ENCODE results near the gene TPRKB. TPM values are rescaled to one million over a fixed set of nuclear protein-coding genes. Genes with fewer than 3 reads are reported as not detected.

TPRKB gene
- total RNA-seq, 4 donors from 2014 or later = 17.2 to 32.2 (median 25.4) TPM

DNA sequence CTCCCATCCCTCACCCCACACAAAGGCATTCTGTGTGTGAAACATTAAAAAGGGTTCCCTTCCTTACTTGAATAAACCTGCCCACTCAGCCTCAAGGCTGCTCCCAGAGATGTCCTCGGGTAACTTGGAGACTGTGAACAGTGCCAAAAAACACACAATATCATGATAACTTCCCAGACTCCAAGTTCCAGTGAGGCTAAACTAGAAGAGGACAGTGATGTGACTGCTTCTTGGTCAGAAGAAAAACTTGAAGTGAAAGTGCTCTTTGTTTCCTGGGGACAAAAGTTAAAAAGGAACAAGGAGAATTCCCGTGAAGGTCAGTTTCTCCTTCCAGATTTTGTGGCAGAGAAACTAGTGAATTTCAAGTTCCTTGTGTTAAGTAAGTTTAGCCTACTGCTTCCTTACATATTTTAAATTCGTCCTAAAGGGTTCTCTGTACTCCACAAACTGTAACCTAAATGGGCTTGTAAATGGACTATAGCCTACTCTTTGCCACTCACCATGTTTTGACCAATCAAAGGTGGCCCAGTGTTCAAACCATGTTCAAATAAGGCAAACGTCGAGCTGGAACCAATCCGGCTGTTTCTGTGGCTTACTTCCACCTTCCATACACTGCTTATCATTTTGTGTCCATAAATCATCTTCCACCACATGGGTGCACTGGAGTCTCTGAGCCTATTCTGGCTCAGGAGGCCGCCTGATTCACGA is 20.4 kb downstream of the TPRKB start:
- DNase-seq (ENCODE audit: low spot score in 2 of 2) = peak in 1 of 2 donors; percentile 40
- intact Hi-C loops (cut with DNase I; ENCODE audit: low total_unique reads) = no loop called here
- H3K4me3 ChIP-seq (ENCODE audit: low read depth, poor library complexity, severe bottlenecking) = no peak overlapping the region
- 26 to 43% methylated on average over 8 of the region's 8 CpGs for whole genome bisulfite sequencing, 2 donors
- TF ChIP-seq, protein P1, sequence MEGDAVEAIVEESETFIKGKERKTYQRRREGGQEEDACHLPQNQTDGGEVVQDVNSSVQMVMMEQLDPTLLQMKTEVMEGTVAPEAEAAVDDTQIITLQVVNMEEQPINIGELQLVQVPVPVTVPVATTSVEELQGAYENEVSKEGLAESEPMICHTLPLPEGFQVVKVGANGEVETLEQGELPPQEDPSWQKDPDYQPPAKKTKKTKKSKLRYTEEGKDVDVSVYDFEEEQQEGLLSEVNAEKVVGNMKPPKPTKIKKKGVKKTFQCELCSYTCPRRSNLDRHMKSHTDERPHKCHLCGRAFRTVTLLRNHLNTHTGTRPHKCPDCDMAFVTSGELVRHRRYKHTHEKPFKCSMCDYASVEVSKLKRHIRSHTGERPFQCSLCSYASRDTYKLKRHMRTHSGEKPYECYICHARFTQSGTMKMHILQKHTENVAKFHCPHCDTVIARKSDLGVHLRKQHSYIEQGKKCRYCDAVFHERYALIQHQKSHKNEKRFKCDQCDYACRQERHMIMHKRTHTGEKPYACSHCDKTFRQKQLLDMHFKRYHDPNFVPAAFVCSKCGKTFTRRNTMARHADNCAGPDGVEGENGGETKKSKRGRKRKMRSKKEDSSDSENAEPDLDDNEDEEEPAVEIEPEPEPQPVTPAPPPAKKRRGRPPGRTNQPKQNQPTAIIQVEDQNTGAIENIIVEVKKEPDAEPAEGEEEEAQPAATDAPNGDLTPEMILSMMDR (IDR thresholded peaks at IDR 0.05) = no peak
- TF ChIP-seq POLR2A (IDR thresholded peaks at IDR 0.05) = no peak

DNA sequence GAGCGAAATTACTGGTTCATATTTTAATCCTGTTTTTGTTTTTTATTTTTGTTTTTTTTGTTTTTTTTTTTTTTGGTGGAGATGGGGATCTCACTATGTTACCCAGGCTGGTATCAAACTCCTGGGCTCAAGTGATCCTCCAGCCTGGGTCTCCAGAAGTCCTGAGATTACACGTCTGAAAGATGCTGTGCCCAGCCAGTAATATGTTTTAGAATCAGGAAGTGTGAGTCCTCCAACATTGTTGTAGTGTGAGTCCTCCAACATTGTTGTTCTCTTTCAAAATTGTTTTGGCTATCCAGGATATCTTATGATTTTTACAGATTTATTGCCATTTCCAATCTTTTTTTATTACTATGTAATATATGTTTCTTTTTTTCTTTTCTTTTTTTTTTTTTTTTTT is 23.1 kb downstream of the TPRKB start:
- no peak overlapping the region for H3K4me3 ChIP-seq (ENCODE audit: low read depth, poor library complexity, severe bottlenecking)
- DNase-seq (ENCODE audit: low spot score in 2 of 2) = no peak
- intact Hi-C loops (cut with DNase I; ENCODE audit: low total_unique reads) = no loop called here
- 74% methylated on average over 2 of the region's 2 CpGs for WGBS, 2 donors
- TF ChIP-seq POLR2A (IDR thresholded peaks at IDR 0.05) = no peak
- TF ChIP-seq, protein P1 (IDR thresholded peaks at IDR 0.05) = no peak

DNA sequence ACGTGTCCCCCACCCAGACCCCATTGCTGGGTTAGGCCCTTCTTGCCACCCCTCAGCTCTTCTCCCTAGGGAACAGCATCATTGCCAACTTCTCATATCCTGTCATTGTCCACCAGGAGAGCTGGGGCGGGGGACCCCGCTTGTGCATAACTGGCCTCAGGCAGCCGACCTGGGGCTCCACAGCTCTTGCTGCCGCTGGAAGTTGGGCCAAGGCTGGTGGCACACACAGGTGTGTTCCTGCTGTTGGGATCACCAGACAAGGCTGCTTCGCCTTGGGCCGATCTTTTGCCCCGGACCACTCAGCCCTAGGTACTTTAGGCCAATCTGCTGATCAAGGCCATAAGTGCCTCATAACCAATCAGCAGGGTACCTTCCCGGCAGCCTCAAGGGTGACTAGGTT is 28.6 kb downstream of the TPRKB start:
- TF ChIP-seq, protein P1 (IDR thresholded peaks at IDR 0.05) = no peak
- no peak for TF ChIP-seq POLR2A (IDR thresholded peaks at IDR 0.05)
- WGBS, 2 donors = 93 to 94% methylated on average over 9 of the region's 9 CpGs
- no peak for DNase-seq (ENCODE audit: low spot score in 2 of 2)
- intact Hi-C loops (cut with DNase I; ENCODE audit: low total_unique reads) = no loop called here
- H3K4me3 ChIP-seq (ENCODE audit: low read depth, poor library complexity, severe bottlenecking) = no peak overlapping the region

DNA sequence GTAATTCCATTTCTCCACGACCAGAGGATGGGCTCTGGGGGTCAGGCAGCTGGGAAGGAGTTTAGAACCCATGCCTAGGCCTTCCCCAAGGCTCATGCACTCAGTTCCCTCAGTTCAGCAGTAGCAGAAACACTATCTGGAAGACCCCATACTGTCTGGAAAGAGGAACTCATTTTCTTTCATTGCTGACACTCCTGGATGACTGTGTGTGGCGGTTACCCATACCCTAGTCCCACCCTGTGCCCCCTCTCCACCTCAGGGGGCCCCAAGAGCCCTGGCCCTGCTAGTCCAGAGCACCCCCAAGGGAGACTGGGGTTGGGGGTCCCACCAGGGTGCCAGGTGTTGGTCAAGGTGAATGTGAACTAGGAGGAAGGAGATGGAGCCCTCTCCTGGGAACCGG is 29.5 kb downstream of the TPRKB start:
- intact Hi-C loops (cut with DNase I; ENCODE audit: low total_unique reads) = no loop called here
- H3K4me3 ChIP-seq (ENCODE audit: low read depth, poor library complexity, severe bottlenecking) = no peak overlapping the region
- DNase-seq (ENCODE audit: low spot score in 2 of 2) = no peak
- WGBS, 2 donors = 70 to 72% methylated on average over 3 of the region's 3 CpGs
- TF ChIP-seq, protein P1 (IDR thresholded peaks at IDR 0.05) = no peak
- no peak for TF ChIP-seq POLR2A (IDR thresholded peaks at IDR 0.05)

DNA sequence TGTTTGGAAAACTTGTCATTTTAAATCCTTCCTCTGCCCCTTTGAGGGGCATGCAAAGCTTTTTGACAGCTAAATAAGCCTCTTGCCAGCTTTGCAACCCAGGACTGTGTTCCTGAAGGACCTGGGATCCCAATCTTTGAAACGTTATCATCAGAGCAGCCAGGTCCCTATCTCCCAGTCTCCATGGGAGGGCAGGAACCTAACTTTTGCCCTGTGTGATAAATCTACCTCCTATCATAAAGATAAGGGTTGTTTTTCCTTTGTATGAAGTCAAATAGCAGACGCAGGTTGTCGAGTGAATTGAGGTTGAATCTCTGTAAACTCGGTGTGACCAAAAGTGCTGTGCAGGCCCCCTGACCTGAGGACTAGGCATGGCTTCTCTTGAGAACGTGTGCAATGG is 30.1 kb downstream of the TPRKB start:
- intact Hi-C loops (cut with DNase I; ENCODE audit: low total_unique reads) = no loop called here
- 64 to 75% methylated on average over 5 of the region's 5 CpGs for WGBS, 2 donors
- no peak overlapping the region for H3K4me3 ChIP-seq (ENCODE audit: low read depth, poor library complexity, severe bottlenecking)
- no peak for TF ChIP-seq POLR2A (IDR thresholded peaks at IDR 0.05)
- TF ChIP-seq, protein P1 (IDR thresholded peaks at IDR 0.05) = no peak
- DNase-seq (ENCODE audit: low spot score in 2 of 2) = no peak

DNA sequence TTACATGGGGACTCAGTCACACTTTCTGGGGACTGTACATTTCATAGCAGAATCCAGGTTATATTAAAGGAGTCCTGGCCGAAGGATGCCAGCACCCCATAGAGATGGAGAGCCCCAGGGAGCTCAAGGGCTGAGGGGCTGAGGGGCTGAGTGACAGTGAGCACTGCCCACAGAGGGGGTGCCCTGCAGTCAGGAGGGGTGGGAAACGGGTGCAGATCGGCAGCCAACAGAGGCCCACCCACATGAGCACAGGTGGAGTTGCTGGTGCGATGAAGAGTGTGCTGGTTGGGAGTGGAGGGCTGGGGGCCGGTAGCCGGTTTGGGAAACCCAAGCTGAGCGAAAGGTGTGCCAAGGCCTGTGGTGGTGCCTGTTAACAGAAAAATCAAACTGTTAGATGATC is 32.1 kb downstream of the TPRKB start:
- 85 to 93% methylated on average over 7 of the region's 7 CpGs for WGBS, 2 donors
- intact Hi-C loops (cut with DNase I; ENCODE audit: low total_unique reads) = no loop called here
- H3K4me3 ChIP-seq (ENCODE audit: low read depth, poor library complexity, severe bottlenecking) = no peak overlapping the region
- no peak for DNase-seq (ENCODE audit: low spot score in 2 of 2)
- TF ChIP-seq, protein P1 (IDR thresholded peaks at IDR 0.05) = no peak
- TF ChIP-seq POLR2A (IDR thresholded peaks at IDR 0.05) = no peak

Data from lower leg skin (tissue), 4 donors.